Measurements from ENCODE around the gene S100P.

Gene S100P

DNA sequence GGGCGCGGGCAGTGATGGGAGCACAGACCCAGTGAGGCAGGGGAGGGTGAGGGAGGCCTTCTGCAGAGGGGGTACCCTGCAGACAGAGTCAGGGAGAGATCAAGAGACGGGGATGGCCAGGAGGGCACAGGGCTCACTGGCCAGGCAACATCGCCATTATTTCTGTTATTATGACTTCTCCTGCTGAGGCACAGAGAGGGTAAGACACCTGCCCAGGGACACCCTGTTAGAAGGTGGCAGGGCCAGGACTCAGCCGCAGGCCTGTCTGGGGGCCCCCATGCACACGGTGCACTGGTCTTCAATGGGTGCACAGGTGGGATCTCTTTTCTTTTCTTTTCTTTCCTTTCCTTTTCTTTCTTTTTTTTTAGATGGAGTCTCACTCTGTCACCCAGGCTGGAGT is 38.1 kb downstream of the S100P start:
- Histone ChIP-seq H3K36me3 (ENCODE audit: control insufficient read depth in 1 of 2, insufficient read depth in 2 of 2, low read length in 2 of 2) (no peaks in the 10 kb centered on the region), H3K9me3 (ENCODE audit: control insufficient read depth in 1 of 2, low read length in 2 of 2) (no peaks in the 10 kb centered on the region), H3K4me1 (ENCODE audit: control insufficient read depth in 1 of 2, insufficient read depth in 2 of 2, low read length in 2 of 2) (peaks cover 3 to 7% of the 10 kb centered on the region in 2 donors), H3K4me3 (ENCODE audit: low read depth in 1 of 2, low read length in 2 of 2) (no peak overlapping the region), H3K27me3 (ENCODE audit: control insufficient read depth in 1 of 2, insufficient read depth in 2 of 2, low read length in 2 of 2) (no peaks in the 10 kb centered on the region), H3K9ac (ENCODE audit: low read depth in 1 of 2, low read length in 2 of 2) (no peak overlapping the region), H3K27ac (ENCODE audit: low read depth, low read length) (no peak overlapping the region)

DNA sequence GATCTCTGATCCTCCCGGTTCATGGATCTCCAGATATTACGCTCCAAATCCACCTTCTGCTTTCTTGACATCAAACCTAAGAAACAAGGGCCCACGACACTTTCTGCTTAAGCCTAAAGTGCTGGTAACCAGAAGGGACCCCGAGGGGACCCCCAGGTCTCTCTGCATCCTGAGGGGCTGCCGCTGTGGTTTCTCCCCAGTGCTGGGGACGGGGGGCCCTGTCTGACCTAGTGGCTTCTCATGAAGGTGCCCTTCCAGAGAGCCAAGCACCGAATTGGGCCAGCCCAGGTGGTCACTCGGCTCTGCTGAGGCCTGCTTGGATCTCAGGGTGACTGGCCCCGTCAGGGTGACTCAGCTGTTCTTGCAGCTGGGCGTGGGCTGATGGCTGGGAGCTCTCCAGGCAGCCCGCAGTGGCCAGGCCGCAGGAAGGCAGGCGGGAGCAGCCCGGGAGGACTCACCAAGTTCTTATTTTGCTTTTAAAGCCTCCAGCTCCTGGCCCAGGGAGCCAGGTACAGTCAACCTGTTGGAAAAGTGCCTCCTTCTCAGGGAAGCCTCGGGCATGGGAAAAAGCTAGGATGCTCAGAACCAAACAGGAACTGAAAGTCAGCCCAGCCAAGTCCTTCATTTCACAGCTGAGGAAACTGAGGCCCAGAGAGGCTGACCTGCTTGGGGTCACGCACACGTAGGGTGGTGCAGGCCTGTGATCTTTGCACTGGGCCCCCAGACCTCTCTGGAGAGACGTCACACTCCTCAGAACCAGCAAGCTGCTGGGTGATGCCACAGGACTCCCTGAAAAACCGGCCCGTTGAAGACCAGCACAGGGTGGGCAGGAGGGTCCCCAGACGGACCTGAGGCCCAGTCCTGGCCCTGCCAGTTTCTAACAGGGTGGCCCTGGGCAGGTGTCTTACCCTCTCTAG is 39.0 kb downstream of the S100P start:
- H3K4me3 ChIP-seq (ENCODE audit: low read depth in 1 of 2, low read length in 2 of 2) = peak overlapping the region in 1 of 2 donors; percentile 27
- H3K27me3 ChIP-seq (ENCODE audit: control insufficient read depth in 1 of 2, insufficient read depth in 2 of 2, low read length in 2 of 2) = no peaks in the 10 kb centered on the region
- H3K36me3 ChIP-seq (ENCODE audit: control insufficient read depth in 1 of 2, insufficient read depth in 2 of 2, low read length in 2 of 2) = no peaks in the 10 kb centered on the region
- no peak overlapping the region for H3K27ac ChIP-seq (ENCODE audit: low read depth, low read length)
- no peaks in the 10 kb centered on the region for H3K9me3 ChIP-seq (ENCODE audit: control insufficient read depth in 1 of 2, low read length in 2 of 2)
- peaks cover 3 to 7% of the 10 kb centered on the region in 2 donors for H3K4me1 ChIP-seq (ENCODE audit: control insufficient read depth in 1 of 2, insufficient read depth in 2 of 2, low read length in 2 of 2)
- no peak overlapping the region for H3K9ac ChIP-seq (ENCODE audit: low read depth in 1 of 2, low read length in 2 of 2)

DNA sequence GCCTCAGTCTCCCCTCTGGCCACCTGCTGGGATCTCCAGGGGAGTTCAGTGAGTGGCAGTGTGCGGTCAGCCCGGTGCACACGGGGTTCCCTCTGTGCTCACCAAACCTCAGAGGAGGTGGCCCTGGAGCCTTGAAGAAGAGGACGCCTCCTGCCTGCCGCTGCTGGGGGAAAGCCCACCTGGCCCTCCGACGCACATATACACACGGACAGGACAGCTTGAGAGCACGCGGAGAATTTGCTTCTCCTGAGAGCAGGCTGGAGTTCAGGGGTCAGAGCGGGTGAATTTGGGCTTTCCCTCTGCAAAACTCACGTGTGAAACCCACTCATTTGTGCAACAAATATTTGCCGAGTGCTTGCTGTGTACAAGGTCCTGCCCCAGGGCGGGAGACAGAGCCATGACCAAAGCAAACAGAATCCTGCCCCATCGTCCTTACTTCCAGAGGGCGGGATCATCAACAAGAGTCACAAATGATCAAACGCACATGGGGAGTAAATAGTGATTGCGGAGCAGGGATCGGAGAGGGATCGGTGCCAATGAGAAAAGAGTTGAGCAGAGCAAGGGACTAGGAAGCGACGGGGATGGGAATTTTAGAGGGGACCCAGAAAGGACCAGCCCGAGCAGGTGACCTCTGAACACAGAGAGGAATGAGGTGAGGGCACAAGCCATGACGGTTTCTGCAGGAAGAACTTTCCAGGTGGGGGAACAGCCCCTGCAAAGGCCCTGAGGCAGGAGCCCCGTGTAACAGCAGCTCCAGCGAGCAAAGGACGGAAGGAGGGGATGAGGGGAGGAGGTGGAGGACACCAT is 39.9 kb downstream of the S100P start:
- H3K27me3 ChIP-seq (ENCODE audit: control insufficient read depth in 1 of 2, insufficient read depth in 2 of 2, low read length in 2 of 2) = no peaks in the 10 kb centered on the region
- H3K9me3 ChIP-seq (ENCODE audit: control insufficient read depth in 1 of 2, low read length in 2 of 2) = no peaks in the 10 kb centered on the region
- peaks cover 3 to 7% of the 10 kb centered on the region in 2 donors for H3K4me1 ChIP-seq (ENCODE audit: control insufficient read depth in 1 of 2, insufficient read depth in 2 of 2, low read length in 2 of 2)
- no peak overlapping the region for H3K9ac ChIP-seq (ENCODE audit: low read depth in 1 of 2, low read length in 2 of 2)
- no peak overlapping the region for H3K27ac ChIP-seq (ENCODE audit: low read depth, low read length)
- H3K36me3 ChIP-seq (ENCODE audit: control insufficient read depth in 1 of 2, insufficient read depth in 2 of 2, low read length in 2 of 2) = no peaks in the 10 kb centered on the region
- H3K4me3 ChIP-seq (ENCODE audit: low read depth in 1 of 2, low read length in 2 of 2) = no peak overlapping the region

DNA sequence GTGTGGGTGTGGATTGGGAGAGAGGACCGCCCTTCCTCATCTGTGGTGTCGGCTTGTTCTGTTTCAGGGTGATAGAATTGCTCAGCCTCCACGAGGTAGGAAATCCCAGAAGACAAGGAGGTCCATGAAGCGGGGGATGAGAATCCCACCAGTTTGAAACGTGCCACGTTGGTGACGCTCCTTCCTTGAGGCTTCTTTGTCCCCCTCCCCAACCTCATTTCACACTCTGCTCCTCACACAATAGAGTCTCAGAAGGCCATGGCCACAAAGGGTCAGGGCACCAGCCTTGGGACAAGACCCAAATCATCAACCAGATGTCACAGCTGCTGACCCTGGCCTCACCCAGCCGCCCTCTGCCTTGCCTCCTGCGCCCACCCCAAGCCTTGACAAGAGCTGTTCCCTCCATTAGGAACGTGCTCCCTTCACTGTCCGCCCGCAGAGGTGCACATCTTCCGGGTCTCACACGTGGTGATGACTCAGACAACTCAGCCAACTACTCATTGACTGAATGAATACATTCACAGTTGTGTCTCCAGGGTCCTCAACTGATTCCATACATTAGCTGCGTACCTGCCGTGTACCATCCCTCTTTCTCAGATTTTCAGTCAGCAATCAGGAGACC is 40.6 kb downstream of the S100P start:
- Histone ChIP-seq H3K4me1 (ENCODE audit: control insufficient read depth in 1 of 2, insufficient read depth in 2 of 2, low read length in 2 of 2) (peaks cover 3 to 7% of the 10 kb centered on the region in 2 donors), H3K4me3 (ENCODE audit: low read depth in 1 of 2, low read length in 2 of 2) (no peak overlapping the region), H3K27ac (ENCODE audit: low read depth, low read length) (no peak overlapping the region), H3K36me3 (ENCODE audit: control insufficient read depth in 1 of 2, insufficient read depth in 2 of 2, low read length in 2 of 2) (no peaks in the 10 kb centered on the region), H3K9ac (ENCODE audit: low read depth in 1 of 2, low read length in 2 of 2) (no peak overlapping the region), H3K9me3 (ENCODE audit: control insufficient read depth in 1 of 2, low read length in 2 of 2) (no peaks in the 10 kb centered on the region), H3K27me3 (ENCODE audit: control insufficient read depth in 1 of 2, insufficient read depth in 2 of 2, low read length in 2 of 2) (no peaks in the 10 kb centered on the region)

DNA sequence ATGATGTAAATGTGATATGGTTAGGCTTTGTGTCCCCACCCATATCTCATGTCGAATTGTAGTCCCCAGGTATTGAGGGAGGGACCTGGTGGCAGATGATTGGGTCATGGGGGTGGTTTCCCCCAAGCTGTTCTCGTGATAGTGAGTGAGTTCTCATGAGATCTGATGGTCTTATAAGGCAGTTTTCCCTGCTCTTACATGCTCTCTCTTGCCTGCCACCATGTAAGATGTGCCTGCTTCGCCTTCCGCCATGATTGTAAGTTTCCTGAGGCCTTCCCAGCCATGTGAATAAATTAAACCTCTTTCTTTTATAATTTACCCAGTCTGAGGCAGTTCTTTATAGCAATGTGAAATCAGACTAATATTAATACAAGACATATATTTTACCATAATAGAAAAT is 46.2 kb downstream of the S100P start:
- Histone ChIP-seq H3K4me3 (ENCODE audit: low read depth in 1 of 2, low read length in 2 of 2) (no peak overlapping the region), H3K27ac (ENCODE audit: low read depth, low read length) (no peak overlapping the region), H3K27me3 (ENCODE audit: control insufficient read depth in 1 of 2, insufficient read depth in 2 of 2, low read length in 2 of 2) (no peaks in the 10 kb centered on the region), H3K36me3 (ENCODE audit: control insufficient read depth in 1 of 2, insufficient read depth in 2 of 2, low read length in 2 of 2) (no peaks in the 10 kb centered on the region), H3K4me1 (ENCODE audit: control insufficient read depth in 1 of 2, insufficient read depth in 2 of 2, low read length in 2 of 2) (no peaks in the 10 kb centered on the region), H3K9me3 (ENCODE audit: control insufficient read depth in 1 of 2, low read length in 2 of 2) (no peaks in the 10 kb centered on the region), H3K9ac (ENCODE audit: low read depth in 1 of 2, low read length in 2 of 2) (no peak overlapping the region)

DNA sequence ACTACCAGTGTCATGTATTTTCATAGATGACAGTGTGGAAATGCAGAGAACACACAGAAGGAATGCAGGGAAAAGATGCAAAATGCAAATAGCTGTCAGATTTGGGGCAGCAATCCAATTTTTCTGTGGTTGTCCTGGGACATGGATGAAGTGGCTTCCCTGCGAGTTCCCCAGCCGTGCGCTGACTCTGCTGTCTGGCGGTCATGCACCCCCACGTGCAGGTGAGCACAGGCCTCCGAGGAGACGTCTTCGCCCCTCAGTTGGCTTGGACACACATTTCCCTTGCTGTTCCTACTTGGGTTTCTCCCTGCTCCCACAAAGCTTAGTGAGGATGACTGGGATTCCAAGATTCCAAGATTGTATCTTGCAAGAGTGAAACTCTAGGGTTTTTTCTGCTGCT is 46.7 kb downstream of the S100P start:
- no peak overlapping the region for H3K4me3 ChIP-seq (ENCODE audit: low read depth in 1 of 2, low read length in 2 of 2)
- H3K27ac ChIP-seq (ENCODE audit: low read depth, low read length) = no peak overlapping the region
- H3K27me3 ChIP-seq (ENCODE audit: control insufficient read depth in 1 of 2, insufficient read depth in 2 of 2, low read length in 2 of 2) = no peaks in the 10 kb centered on the region
- H3K9ac ChIP-seq (ENCODE audit: low read depth in 1 of 2, low read length in 2 of 2) = no peak overlapping the region
- no peaks in the 10 kb centered on the region for H3K4me1 ChIP-seq (ENCODE audit: control insufficient read depth in 1 of 2, insufficient read depth in 2 of 2, low read length in 2 of 2)
- H3K36me3 ChIP-seq (ENCODE audit: control insufficient read depth in 1 of 2, insufficient read depth in 2 of 2, low read length in 2 of 2) = no peaks in the 10 kb centered on the region
- H3K9me3 ChIP-seq (ENCODE audit: control insufficient read depth in 1 of 2, low read length in 2 of 2) = no peaks in the 10 kb centered on the region

DNA sequence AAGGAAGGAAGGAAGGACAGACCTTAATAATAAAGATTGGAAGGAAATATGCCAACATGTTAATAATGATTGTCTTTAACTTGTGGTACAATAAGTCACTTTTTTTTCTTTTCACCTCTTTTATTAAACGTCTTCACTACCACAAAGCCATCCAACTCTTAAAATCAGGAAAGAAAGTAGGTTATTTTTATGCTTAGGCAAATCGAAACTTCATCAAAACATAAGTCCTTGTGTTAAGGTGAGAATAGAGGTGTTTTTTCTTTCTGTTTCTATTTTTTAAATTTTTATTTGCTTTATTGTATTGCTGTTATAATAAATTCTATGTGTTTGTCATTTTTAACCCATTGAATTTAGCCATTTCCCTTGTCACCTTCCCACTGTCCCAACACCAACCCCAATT is 48.8 kb downstream of the S100P start:
- H3K9ac ChIP-seq (ENCODE audit: low read depth in 1 of 2, low read length in 2 of 2) = no peak overlapping the region
- peaks cover 7 to 9% of the 10 kb centered on the region in 2 donors for H3K4me1 ChIP-seq (ENCODE audit: control insufficient read depth in 1 of 2, insufficient read depth in 2 of 2, low read length in 2 of 2)
- H3K27ac ChIP-seq (ENCODE audit: low read depth, low read length) = no peak overlapping the region
- H3K4me3 ChIP-seq (ENCODE audit: low read depth in 1 of 2, low read length in 2 of 2) = no peak overlapping the region
- H3K27me3 ChIP-seq (ENCODE audit: control insufficient read depth in 1 of 2, insufficient read depth in 2 of 2, low read length in 2 of 2) = no peaks in the 10 kb centered on the region
- H3K36me3 ChIP-seq (ENCODE audit: control insufficient read depth in 1 of 2, insufficient read depth in 2 of 2, low read length in 2 of 2) = no peaks in the 10 kb centered on the region
- no peaks in the 10 kb centered on the region for H3K9me3 ChIP-seq (ENCODE audit: control insufficient read depth in 1 of 2, low read length in 2 of 2)

DNA sequence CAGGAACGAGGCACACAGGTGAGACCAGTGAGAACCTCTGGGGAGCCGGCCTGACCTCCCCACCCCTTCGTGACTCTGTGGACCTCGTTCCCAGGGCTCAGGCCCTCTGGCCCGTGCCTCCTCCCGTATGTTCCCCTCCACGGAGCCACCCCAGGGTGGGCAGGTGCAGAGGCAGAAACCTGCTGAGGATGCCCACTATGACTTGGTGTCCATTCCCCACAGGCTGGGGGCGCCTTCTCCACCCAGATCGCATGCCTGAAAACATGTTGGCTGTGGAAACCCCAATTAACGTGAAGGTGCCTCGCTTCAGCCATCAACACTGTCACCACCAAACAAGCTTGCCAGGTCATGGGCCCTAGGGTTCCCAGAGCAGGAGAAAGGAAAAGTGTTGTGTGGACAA is 49.3 kb downstream of the S100P start:
- Histone ChIP-seq H3K9me3 (ENCODE audit: control insufficient read depth in 1 of 2, low read length in 2 of 2) (no peaks in the 10 kb centered on the region), H3K27ac (ENCODE audit: low read depth, low read length) (no peak overlapping the region), H3K4me3 (ENCODE audit: low read depth in 1 of 2, low read length in 2 of 2) (no peak overlapping the region), H3K4me1 (ENCODE audit: control insufficient read depth in 1 of 2, insufficient read depth in 2 of 2, low read length in 2 of 2) (peaks cover 11 to 14% of the 10 kb centered on the region in 2 donors), H3K9ac (ENCODE audit: low read depth in 1 of 2, low read length in 2 of 2) (no peak overlapping the region), H3K27me3 (ENCODE audit: control insufficient read depth in 1 of 2, insufficient read depth in 2 of 2, low read length in 2 of 2) (no peaks in the 10 kb centered on the region), H3K36me3 (ENCODE audit: control insufficient read depth in 1 of 2, insufficient read depth in 2 of 2, low read length in 2 of 2) (no peaks in the 10 kb centered on the region)

Data from duodenal mucosa (tissue), 2 donors.